ENCODE measurements around the gene EFNA1.

The EFNA1 gene, protein sequence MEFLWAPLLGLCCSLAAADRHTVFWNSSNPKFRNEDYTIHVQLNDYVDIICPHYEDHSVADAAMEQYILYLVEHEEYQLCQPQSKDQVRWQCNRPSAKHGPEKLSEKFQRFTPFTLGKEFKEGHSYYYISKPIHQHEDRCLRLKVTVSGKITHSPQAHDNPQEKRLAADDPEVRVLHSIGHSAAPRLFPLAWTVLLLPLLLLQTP

GRCh38 chr1:155127105-155127966 is at the start of gene EFNA1:
EFNA1 (plus strand) TSS chr1:155127876; CDS start chr1:155127978, 102 bp downstream.
- DNase-seq (ENCODE audit: low spot score) = peak; percentile 97

GRCh38 chr1:155078469-155079209 is 49.0 kb upstream of the EFNA1 start, which contains the start of gene EFNA3:
EFNA3 (plus strand) TSS chr1:155078837; CDS start chr1:155078942, 105 bp downstream.
- peak; percentile 75 for DNase-seq (ENCODE audit: low spot score)

DNA sequence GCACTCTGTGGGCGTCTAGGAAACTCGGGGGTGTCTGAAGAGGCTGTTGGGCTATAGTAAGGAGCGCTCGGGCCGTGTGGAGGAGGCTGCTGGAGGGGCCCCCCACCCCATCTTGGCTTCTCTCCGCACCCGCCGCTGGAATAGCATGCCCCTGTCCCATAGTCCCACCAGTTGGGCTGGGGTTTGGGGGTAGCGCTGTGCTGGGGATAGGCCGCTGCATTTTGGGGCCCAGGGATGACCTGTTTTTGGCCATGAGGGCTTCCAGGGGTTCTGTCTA is 48.5 kb upstream of the EFNA1 start:
- DNase-seq (ENCODE audit: low spot score) = no peak

- no peak for DNase-seq (ENCODE audit: low spot score)
Measured at GRCh38 chr1:155079487-155080311, 48.0 kb upstream of the EFNA1 start.

- DNase-seq (ENCODE audit: low spot score) = no peak
Measured at GRCh38 chr1:155080312-155081228, 47.1 kb upstream of the EFNA1 start.

GRCh38 chr1:155081472-155082300 is 46.0 kb upstream of the EFNA1 start:
- no peak for DNase-seq (ENCODE audit: low spot score)

- DNase-seq (ENCODE audit: low spot score) = no peak
Measured at GRCh38 chr1:155082301-155083051, 45.2 kb upstream of the EFNA1 start.

DNA sequence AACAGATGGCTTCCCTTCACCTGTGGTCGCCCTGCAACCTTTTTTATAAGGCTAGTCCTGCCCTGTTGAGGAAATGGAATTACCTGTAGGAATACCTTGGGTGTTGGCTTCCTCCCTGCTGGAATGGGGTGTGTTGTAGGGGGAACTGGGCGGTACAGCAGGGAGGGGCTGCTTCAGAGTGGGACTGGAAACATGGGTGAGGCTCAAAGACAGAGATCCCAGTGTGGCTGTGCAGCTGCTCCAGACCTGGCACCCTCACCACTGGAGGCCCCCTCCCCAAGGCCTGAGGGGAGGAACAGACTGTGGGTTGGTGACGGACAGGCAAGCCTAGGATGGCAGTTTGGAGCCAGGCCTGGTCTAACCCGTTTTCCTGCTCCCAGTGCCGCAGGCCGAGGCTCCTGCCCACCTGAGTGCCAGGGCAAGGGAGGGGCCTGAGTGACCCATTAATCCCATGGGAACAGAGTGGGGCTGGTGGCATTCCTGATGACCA is 44.6 kb upstream of the EFNA1 start:
- DNase-seq (ENCODE audit: low spot score) = no peak

GRCh38 chr1:155083865-155084721 is 43.6 kb upstream of the EFNA1 start:
- DNase-seq (ENCODE audit: low spot score) = no peak

DNA sequence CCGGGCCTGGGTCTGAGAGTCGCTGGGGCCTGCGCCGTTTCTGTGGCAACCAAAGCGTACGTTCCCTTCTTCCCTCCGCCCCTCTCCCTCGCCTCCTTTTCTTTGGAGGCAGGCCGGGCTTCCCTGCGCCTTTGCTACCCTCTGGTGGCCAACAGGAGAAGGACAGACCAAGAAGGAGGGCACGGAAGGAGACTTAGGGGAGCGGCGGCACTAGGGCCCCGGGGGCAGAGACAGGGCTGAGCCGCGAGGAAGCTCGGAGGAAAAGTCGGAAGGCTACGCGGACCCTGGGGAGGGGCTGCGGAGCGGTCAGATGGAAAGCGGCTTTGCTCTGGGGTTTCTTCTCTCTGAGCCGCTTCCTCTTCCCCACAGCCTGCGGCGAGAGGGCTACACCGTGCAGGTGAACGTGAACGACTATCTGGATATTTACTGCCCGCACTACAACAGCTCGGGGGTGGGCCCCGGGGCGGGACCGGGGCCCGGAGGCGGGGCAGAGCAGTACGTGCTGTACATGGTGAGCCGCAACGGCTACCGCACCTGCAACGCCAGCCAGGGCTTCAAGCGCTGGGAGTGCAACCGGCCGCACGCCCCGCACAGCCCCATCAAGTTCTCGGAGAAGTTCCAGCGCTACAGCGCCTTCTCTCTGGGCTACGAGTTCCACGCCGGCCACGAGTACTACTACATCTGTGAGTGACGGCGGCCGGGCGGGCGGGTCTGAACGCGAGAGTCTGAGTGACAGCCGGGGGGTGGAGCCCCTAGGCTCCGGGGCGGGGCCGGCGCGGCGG is 42.8 kb upstream of the EFNA1 start:
- DNase-seq (ENCODE audit: low spot score) = peak; percentile 96

GRCh38 chr1:155085504-155086127 is 42.1 kb upstream of the EFNA1 start:
- no peak for DNase-seq (ENCODE audit: low spot score)

DNA sequence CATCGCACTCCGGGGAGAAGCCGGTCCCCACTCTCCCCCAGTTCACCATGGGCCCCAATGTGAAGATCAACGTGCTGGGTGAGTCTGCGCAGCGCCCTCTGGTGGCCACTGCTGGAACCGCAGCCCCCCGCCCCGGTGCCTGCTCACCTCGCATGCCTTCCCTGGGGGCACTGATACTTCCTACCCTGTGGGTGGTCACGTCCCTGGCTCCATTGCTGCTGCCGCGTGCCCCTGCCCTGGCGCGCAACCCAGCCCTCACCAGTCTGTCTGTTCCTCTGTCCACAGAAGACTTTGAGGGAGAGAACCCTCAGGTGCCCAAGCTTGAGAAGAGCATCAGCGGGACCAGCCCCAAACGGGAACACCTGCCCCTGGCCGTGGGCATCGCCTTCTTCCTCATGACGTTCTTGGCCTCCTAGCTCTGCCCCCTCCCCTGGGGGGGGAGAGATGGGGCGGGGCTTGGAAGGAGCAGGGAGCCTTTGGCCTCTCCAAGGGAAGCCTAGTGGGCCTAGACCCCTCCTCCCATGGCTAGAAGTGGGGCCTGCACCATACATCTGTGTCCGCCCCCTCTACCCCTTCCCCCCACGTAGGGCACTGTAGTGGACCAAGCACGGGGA is 41.4 kb upstream of the EFNA1 start:
- no peak for DNase-seq (ENCODE audit: low spot score)

DNA sequence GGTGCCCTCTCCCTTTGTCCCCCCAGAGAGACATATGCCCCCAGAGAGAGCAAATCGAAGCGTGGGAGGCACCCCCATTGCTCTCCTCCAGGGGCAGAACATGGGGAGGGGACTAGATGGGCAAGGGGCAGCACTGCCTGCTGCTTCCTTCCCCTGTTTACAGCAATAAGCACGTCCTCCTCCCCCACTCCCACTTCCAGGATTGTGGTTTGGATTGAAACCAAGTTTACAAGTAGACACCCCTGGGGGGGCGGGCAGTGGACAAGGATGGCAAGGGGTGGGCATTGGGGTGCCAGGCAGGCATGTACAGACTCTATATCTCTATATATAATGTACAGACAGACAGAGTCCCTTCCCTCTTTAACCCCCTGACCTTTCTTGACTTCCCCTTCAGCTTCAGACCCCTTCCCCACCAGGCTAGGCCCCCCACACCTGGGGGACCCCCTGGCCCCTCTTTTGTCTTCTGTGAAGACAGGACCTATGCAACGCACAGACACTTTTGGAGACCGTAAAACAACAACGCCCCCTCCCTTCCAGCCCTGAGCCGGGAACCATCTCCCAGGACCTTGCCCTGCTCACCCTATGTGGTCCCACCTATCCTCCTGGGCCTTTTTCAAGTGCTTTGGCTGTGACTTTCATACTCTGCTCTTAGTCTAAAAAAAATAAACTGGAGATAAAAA is 40.7 kb upstream of the EFNA1 start:
- DNase-seq (ENCODE audit: low spot score) = no peak

- DNase-seq (ENCODE audit: low spot score) = peak; percentile 62
Measured at GRCh38 chr1:155091071-155092051, 36.3 kb upstream of the EFNA1 start.

DNA sequence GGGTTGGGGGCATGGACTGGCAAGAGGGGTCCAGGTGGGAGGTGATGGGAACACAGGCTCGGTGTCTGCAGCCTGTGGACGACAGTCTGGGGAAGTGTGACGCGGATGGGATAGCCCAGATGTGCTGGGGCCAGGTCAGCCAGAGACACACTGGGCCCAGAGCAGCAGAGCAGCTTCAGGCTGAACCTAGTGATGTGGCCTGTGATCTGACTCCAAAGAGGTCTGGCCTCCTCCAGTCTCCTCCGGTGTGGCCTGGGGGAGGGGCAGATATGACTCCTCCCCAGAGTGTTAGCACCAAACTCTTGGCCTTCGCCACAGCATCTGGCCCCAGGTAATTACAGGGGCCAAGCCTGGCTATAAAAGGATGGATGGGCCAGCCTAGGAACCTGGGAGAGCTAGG is 35.5 kb upstream of the EFNA1 start:
- no peak for DNase-seq (ENCODE audit: low spot score)
